HepG2 (cell line): ENCODE measurements around the gene ATP2B2. TPM values are rescaled to one million over a fixed set of nuclear protein-coding genes. Genes with fewer than 3 reads are reported as not detected.

ENCODE experiments used
- ATAC-seq: fragments of 200-7000 bp; cut with Tn5 transposase; 3 replicates; pipeline ENCODE4 v1.9.1; 2020; ENCODE audit warnings: mild to moderate bottlenecking, moderate library complexity
- BruUV-seq: library from RNA; stranded (reverse); fragments of 400-500 nt; replicated peaks from 2 replicates; lab custom pipeline; 2021; lab: Mats Ljungman, UMichigan
- CTCF ChIA-PET: fragments of 300-600 bp; formaldehyde crosslinking; extraction: SDS; loops from one replicate; lab custom pipeline; 2021; ENCODE audit warnings: low total read pairs, inconsistent platforms, low intra/inter-chr PET ratio; lab: Yijun Ruan, JAX
- POLR2A ChIA-PET: fragments of 350-600 bp; sonication (Branson Sonifier 250); formaldehyde crosslinking; loops from one replicate; lab custom pipeline; 2020; ENCODE audit warnings: antibody characterized with exemption, inconsistent platforms; lab: Yijun Ruan, JAX
- DNase-seq: peaks from one replicate; pipeline ENCODE4 v3.0.0-alpha.2; 2015; ENCODE audit warnings: low spot score
- FAIRE-seq: peaks from 3 replicates; lab custom pipeline; 2011; peaks lifted over from hg19 to GRCh38; lab: Jason Lieb, UNC
- H2AFZ ChIP-seq: one replicate; pipeline ENCODE4 v1.6.1; 2011; ENCODE audit warnings: low read length, inconsistent platforms
- H3K27ac ChIP-seq: fragments of 300-600 bp; 3 replicates; pipeline ENCODE4 v1.8.0; 2011; ENCODE audit warnings: mixed run types, mild to moderate bottlenecking, mixed read lengths, low read length, inconsistent platforms; ENCODE audit not compliant: insufficient read depth; ENCODE audit errors: extremely low read length
- H3K27me3 ChIP-seq, 2 experiments: fragments of 200-600 bp in 1 of 2; 2 replicates in 1 of 2; 3 replicates in 1 of 2; pipeline versions ENCODE4 v1.6.0 to v1.8.0; 2011; ENCODE audit warnings: low read length in 2 of 2, mild to moderate bottlenecking in 2 of 2, moderate library complexity in 2 of 2, inconsistent platforms in 1 of 2; ENCODE audit not compliant: insufficient read depth in 2 of 2, control insufficient read depth in 1 of 2
- H3K36me3 ChIP-seq, 2 experiments: fragments of 200-600 bp in 1 of 2; replicated peaks in 1 of 2; 2 replicates in 1 of 2; 3 replicates in 1 of 2; pipeline versions ENCODE4 v1.5.1 to v1.8.0; 2011; ENCODE audit warnings: low read length in 2 of 2, inconsistent platforms in 1 of 2; ENCODE audit not compliant: insufficient read depth in 2 of 2, control insufficient read depth in 1 of 2
- H3K4me1 ChIP-seq: 2 replicates; pipeline ENCODE4 v1.5.1; 2012; ENCODE audit warnings: low read length, inconsistent platforms; ENCODE audit not compliant: insufficient read depth
- H3K4me2 ChIP-seq: 2 replicates; pipeline ENCODE4 v1.6.0; 2011; ENCODE audit warnings: low read depth, low read length, inconsistent platforms
- H3K4me3 ChIP-seq, 3 experiments: fragments of 200-600 bp in 1 of 3; sonication (generic), shearing (Covaris generic) in 1 of 3; replicated peaks in 1 of 3; 2 replicates each; pipeline ENCODE4 v1.5.1; 2011 to 2016; ENCODE audit warnings: low read length in 3 of 3, inconsistent platforms in 2 of 3, low read depth in 2 of 3, mild to moderate bottlenecking in 2 of 3, control low read depth in 1 of 3, mixed read lengths in 1 of 3; ENCODE audit not compliant: insufficient read depth in 1 of 3
- H3K79me2 ChIP-seq: one replicate; pipeline ENCODE4 v1.6.1; 2011; ENCODE audit warnings: low read length, inconsistent platforms; ENCODE audit not compliant: insufficient read depth
- H3K9ac ChIP-seq: 2 replicates; pipeline ENCODE4 v1.6.0; 2011; ENCODE audit warnings: mild to moderate bottlenecking, low read depth, low read length, inconsistent platforms; ENCODE audit not compliant: insufficient read depth
- H3K9me3 ChIP-seq: 2 replicates; pipeline ENCODE4 v1.5.1; 2012; ENCODE audit warnings: mild to moderate bottlenecking, low read length
- H4K20me1 ChIP-seq: 2 replicates; pipeline ENCODE4 v1.6.0; 2011; ENCODE audit warnings: inconsistent platforms, mild to moderate bottlenecking, low read length, moderate library complexity; ENCODE audit not compliant: insufficient read depth
- ATF1 ChIP-seq: IDR thresholded peaks from 2 replicates; pipeline ENCODE4 v1.6.1; 2016; ENCODE audit warnings: mild to moderate bottlenecking, control low read depth
- CAMTA2 ChIP-seq: sonication (generic); formaldehyde crosslinking; IDR thresholded peaks from 2 replicates; pipeline ENCODE4 v1.4.0; 2020; ENCODE audit warnings: mild to moderate bottlenecking, missing genetic modification reagents, borderline replicate concordance
- CEBPB ChIP-seq: IDR thresholded peaks from 2 replicates; pipeline ENCODE4 v1.6.1; 2011; ENCODE audit warnings: low read depth, low read length, improper control_type of control experiment, borderline replicate concordance
- MAFK ChIP-seq, 2 experiments: IDR thresholded peaks in 1 of 2; conservative IDR thresholded peaks in 1 of 2; 2 replicates each; pipeline ENCODE4 v1.6.1; 2011; ENCODE audit warnings: improper control_type of control experiment in 2 of 2, low read length in 2 of 2
- MAX ChIP-seq: IDR thresholded peaks from 2 replicates; pipeline ENCODE4 v1.6.1; 2012; ENCODE audit warnings: inconsistent platforms
- NKX3-1 ChIP-seq: sonication (generic); formaldehyde crosslinking; IDR thresholded peaks from 2 replicates; pipeline ENCODE4 v1.5.0; 2020; ENCODE audit warnings: missing genetic modification reagents
- REL ChIP-seq: sonication (generic); formaldehyde crosslinking; conservative IDR thresholded peaks from 2 replicates; pipeline ENCODE4 v1.8.0; 2022; ENCODE audit warnings: mild to moderate bottlenecking, missing genetic modification reagents, moderate library complexity
- RELA ChIP-seq: sonication (generic); formaldehyde crosslinking; IDR thresholded peaks from 2 replicates; pipeline ENCODE4 v1.4.0; 2020; ENCODE audit warnings: missing genetic modification reagents
- RXRA ChIP-seq: sonication (generic); formaldehyde crosslinking; IDR thresholded peaks from 2 replicates; pipeline ENCODE4 v1.5.1; 2020; ENCODE audit warnings: missing genetic modification reagents
- ZBTB37 ChIP-seq: sonication (generic); formaldehyde crosslinking; IDR thresholded peaks from 2 replicates; pipeline ENCODE4 v1.4.0; 2020; ENCODE audit warnings: mild to moderate bottlenecking, missing genetic modification reagents
- ZNF326 ChIP-seq: sonication (generic); formaldehyde crosslinking; IDR thresholded peaks from 2 replicates; pipeline ENCODE4 v1.4.0; 2020; ENCODE audit warnings: missing genetic modification reagents, borderline replicate concordance
- ZNF546 ChIP-seq: sonication (generic); formaldehyde crosslinking; conservative IDR thresholded peaks from 2 replicates; pipeline ENCODE4 v1.8.1; 2023; ENCODE audit warnings: mild to moderate bottlenecking, missing genetic modification reagents
- ZNF576 ChIP-seq: sonication (generic); formaldehyde crosslinking; IDR thresholded peaks from 2 replicates; pipeline ENCODE4 v1.4.0; 2020; ENCODE audit warnings: mild to moderate bottlenecking, missing genetic modification reagents
- ZSCAN30 ChIP-seq: sonication (generic); formaldehyde crosslinking; IDR thresholded peaks from 2 replicates; pipeline ENCODE4 v1.5.0; 2020; ENCODE audit warnings: mild to moderate bottlenecking, missing genetic modification reagents
- WGBS: methylation state at CpG from one replicate; pipeline ENCODE4 v1.1.6; 2017; ENCODE audit warnings: low lambda C conversion rate; 5-methylcytosine and 5-hydroxymethylcytosine counted together
- in situ Hi-C: cut with HindIII; loops from 2 replicates; pipeline ENCODE4 v1.10.0; 2017; ENCODE audit warnings: low pct_unique_long_range_greater_than_20kb; ENCODE audit not compliant: extremely low pct_ligation_motif_present
- intact Hi-C: fragments of 100-400 bp; cut with micrococcal nuclease; formaldehyde crosslinking; loops from one replicate; pipeline ENCODE4 v1.10.0; 2022; ENCODE audit not compliant: unreplicated experiment
- polyA plus RNA-seq, 8 experiments: library from polyadenylated mRNA; depleted of rRNA in 3 of 8; stranded (reverse) in 7 of 8; unstranded in 1 of 8; fragments of >200 nt; fragmentation: Illumina TruSeq in 4 of 8; extraction: Trizol in 4 of 8; gene quantifications; 2 replicates each; pipeline versions ENCODE4 v1.2.1 to v1.2.3, GENCODE V29; 2011 to 2016; ENCODE audit warnings: low read depth in 4 of 8, missing spikeins in 1 of 8, mixed read lengths in 1 of 8; ENCODE audit not compliant: insufficient read depth in 1 of 8
- total RNA-seq, 5 experiments: library from RNA; depleted of rRNA; stranded (reverse); fragments of >200 nt; fragmentation: Illumina TruSeq; extraction: Trizol; gene quantifications; 2 replicates each; pipeline ENCODE4 v1.2.3, GENCODE V29; 2016; ENCODE audit warnings: low read depth in 1 of 5

The ATP2B2 gene
- total and polyA plus RNA-seq, 2 of the 13 experiments (the other 11 are each of a cell fraction or from before 2014, with no cell fraction given) = 1.5 to 2.3 TPM

GRCh38 chr3:10487988-10488633 is 17.3 kb downstream of the ATP2B2 start:
- Histone ChIP-seq H3K4me1 (peaks cover 63% of the 10 kb centered on the region), H3K27ac (no peak overlapping the region), H3K4me2 (no peak overlapping the region), H2AFZ (no peak overlapping the region), H3K79me2 (no peaks in the 10 kb centered on the region), H3K4me3 (no peak overlapping the region), H3K9ac (no peak overlapping the region), H3K36me3 (no peaks in the 10 kb centered on the region), H3K9me3 (no peaks in the 10 kb centered on the region), H3K27me3 (no peaks in the 10 kb centered on the region; a peak in 1 of 5 replicates), H4K20me1 (no peaks in the 10 kb centered on the region)
- BruUV-seq = no TSS peak
- ATAC-seq (no peak), FAIRE-seq (no peak), DNase-seq (no peak)
- 73% methylated on average over 3 of the region's 4 CpGs for WGBS
- TF ChIP-seq ZNF326 (CRISPR knock-in tag) (no peak), ATF1 (no peak), RXRA (CRISPR knock-in tag) (no peak), ZNF546 (no peak), ZBTB37 (CRISPR knock-in tag) (no peak), CAMTA2 (CRISPR knock-in tag) (no peak), REL (CRISPR knock-in tag) (no peak)
- ChIA-PET POLR2A (no interaction called here), CTCF (no interaction called here)
- intact Hi-C loops = no loop called here
- in situ Hi-C loops = no loop called here

GRCh38 chr3:10485806-10486205 is 19.6 kb downstream of the ATP2B2 start:
- no peaks in the 10 kb centered on the region for H3K9me3 ChIP-seq
- intact Hi-C loops (no loop called here), in situ Hi-C loops (no loop called here)
- no peaks in the 10 kb centered on the region for H3K79me2 ChIP-seq
- H3K4me1 ChIP-seq = peaks cover 40% of the 10 kb centered on the region
- H3K36me3 ChIP-seq = no peaks in the 10 kb centered on the region
- H2AFZ ChIP-seq = no peak overlapping the region
- H3K4me2 ChIP-seq = no peak overlapping the region
- no peaks in the 10 kb centered on the region; a peak in 1 of 5 replicates for H3K27me3 ChIP-seq
- TF ChIP-seq RELA (CRISPR knock-in tag) = no peak
- peak; percentile 15; the same call in 1 of the 2 replicates for TF ChIP-seq CEBPB
- no peak for TF ChIP-seq MAFK (conservative IDR thresholded peaks at IDR 0.05 in 1 of 2, IDR thresholded peaks at IDR 0.05 in 1 of 2; ENCODE audit: low read length in 2 of 2)
- no peak for TF ChIP-seq ZSCAN30 (CRISPR knock-in tag)
- TF ChIP-seq NKX3-1 (CRISPR knock-in tag) = no peak
- no peak for TF ChIP-seq MAX
- no peak for TF ChIP-seq ZNF576 (CRISPR knock-in tag)
- POLR2A ChIA-PET = no interaction called here
- no TSS peak for BruUV-seq
- no peak for ATAC-seq
- H3K27ac ChIP-seq = no peak overlapping the region
- H4K20me1 ChIP-seq = no peaks in the 10 kb centered on the region
- H3K4me3 ChIP-seq = no peak overlapping the region
- no peak for FAIRE-seq
- WGBS = 90% methylated on average over 4 of the region's 8 CpGs
- CTCF ChIA-PET = no interaction called here
- no peak overlapping the region for H3K9ac ChIP-seq
- DNase-seq = no peak
